ENCODE results near the gene PHOSPHO2.

The PHOSPHO2 gene

GRCh38 chr2:169696381-169696780 lies 2.1 kb downstream of the PHOSPHO2 start:
- peak overlapping the region; percentile 95 for H3K27ac ChIP-seq
- no peak for TF ChIP-seq CTCF (conservative IDR thresholded peaks at IDR 0.05)

- H3K27ac ChIP-seq: peak overlapping the region; percentile 46
These were observed 4.9 kb downstream of the PHOSPHO2 start for GRCh38 chr2:169699173-169699572.

- H3K27ac ChIP-seq: no peak overlapping the region
- TF ChIP-seq CTCF (conservative IDR thresholded peaks at IDR 0.05): no peak
These were observed 8.7 kb downstream of the PHOSPHO2 start for GRCh38 chr2:169702996-169703395.

GRCh38 chr2:169704160-169704708 lies 10.0 kb downstream of the PHOSPHO2 start:
- TF ChIP-seq CTCF (conservative IDR thresholded peaks at IDR 0.05): no peak
- H3K27ac ChIP-seq: no peak overlapping the region

- TF ChIP-seq CTCF (conservative IDR thresholded peaks at IDR 0.05): no peak
- H3K27ac ChIP-seq: no peak overlapping the region
These were observed 11.7 kb downstream of the PHOSPHO2 start for GRCh38 chr2:169705927-169706326.

- TF ChIP-seq CTCF (conservative IDR thresholded peaks at IDR 0.05): no peak
- no peak overlapping the region for H3K27ac ChIP-seq
These were observed 13.4 kb downstream of the PHOSPHO2 start for GRCh38 chr2:169707626-169708025.

GRCh38 chr2:169709331-169709730 lies 15.1 kb downstream of the PHOSPHO2 start:
- TF ChIP-seq CTCF (conservative IDR thresholded peaks at IDR 0.05): no peak
- no peak overlapping the region for H3K27ac ChIP-seq

GRCh38 chr2:169709981-169710380 lies 15.7 kb downstream of the PHOSPHO2 start:
- no peak overlapping the region; the same call in 1 of the 2 replicates for H3K27ac ChIP-seq
- no peak for TF ChIP-seq CTCF (conservative IDR thresholded peaks at IDR 0.05)

Data from VCaP (cell line).